Measurements from ENCODE around the gene UGT1A6. TPM values are rescaled to one million over a fixed set of nuclear protein-coding genes. Genes with fewer than 3 reads are reported as not detected.

Gene UGT1A6
- polyA plus RNA-seq, 2 of the 4 experiments (the other 2 are of a cell fraction) = 2.5 to 3.5 TPM

DNA sequence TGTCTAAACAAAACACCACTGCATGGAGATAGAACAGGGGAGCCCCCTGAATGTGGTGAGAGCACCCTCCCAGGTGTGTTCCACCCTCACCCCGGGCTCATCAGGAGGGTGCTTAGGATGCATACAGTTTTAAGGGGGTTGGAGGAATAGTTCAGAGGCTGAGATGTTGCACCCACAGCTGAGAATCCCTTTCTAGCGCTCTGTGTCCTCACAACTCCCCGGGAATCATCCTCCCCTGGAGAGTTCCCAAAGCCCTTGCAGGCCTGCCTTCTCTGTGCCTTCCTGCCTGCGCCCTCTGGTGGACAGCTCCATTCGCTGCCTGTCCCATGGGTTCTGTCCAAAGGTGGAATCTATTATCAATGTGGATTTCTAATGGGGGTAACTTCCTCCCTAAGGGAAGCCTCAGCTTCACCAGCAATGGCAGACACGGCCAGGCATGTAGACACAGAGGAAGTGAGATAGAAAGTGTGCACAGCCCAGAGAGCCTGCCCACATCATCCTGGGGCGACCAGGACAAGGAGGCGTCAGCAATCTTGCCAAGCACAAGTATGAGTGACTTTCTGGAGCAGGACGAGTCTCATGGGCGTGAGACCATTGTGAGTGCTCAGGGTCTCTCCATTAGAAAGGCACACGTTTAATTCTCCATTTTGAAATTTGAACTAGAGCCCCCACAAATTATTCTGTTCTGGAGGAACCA, 18.8 kb downstream of the UGT1A6 start:
- WGBS (ENCODE audit: missing lambda C conversion rate) = 28% methylated on average over 11 of the region's 11 CpGs
- DNase-seq (ENCODE audit: low read depth in 1 of 2, low spot score in 1 of 2) (peak; percentile 54 to 90), ATAC-seq (peak; percentile 83 to 89), FAIRE-seq (peak; percentile 65)
- H3K27ac ChIP-seq = peak overlapping the region; percentile 98 to 100
- TF ChIP-seq, protein P1, sequence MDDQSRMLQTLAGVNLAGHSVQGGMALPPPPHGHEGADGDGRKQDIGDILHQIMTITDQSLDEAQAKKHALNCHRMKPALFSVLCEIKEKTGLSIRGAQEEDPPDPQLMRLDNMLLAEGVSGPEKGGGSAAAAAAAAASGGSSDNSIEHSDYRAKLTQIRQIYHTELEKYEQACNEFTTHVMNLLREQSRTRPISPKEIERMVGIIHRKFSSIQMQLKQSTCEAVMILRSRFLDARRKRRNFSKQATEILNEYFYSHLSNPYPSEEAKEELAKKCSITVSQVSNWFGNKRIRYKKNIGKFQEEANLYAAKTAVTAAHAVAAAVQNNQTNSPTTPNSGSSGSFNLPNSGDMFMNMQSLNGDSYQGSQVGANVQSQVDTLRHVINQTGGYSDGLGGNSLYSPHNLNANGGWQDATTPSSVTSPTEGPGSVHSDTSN (IDR thresholded peaks at IDR 0.05) = no peak
- peak; percentile 75 for TF ChIP-seq HOXB5 (CRISPR knock-in tag; IDR thresholded peaks at IDR 0.05)
- TF ChIP-seq CHD2 (IDR thresholded peaks at IDR 0.05; ENCODE audit: low read length, partially characterized antibody) = no peak
- no peak for TF ChIP-seq RCOR1 (IDR thresholded peaks at IDR 0.05; ENCODE audit: low read depth, low read length)
- peak; percentile 92 to 95 for TF ChIP-seq RAD21 (conservative IDR thresholded peaks at IDR 0.05 in 1 of 2, IDR thresholded peaks at IDR 0.05 in 1 of 2)
- no peak for TF ChIP-seq MYC (IDR thresholded peaks at IDR 0.05; ENCODE audit: borderline replicate concordance, low read length)
- TF ChIP-seq, protein P2, sequence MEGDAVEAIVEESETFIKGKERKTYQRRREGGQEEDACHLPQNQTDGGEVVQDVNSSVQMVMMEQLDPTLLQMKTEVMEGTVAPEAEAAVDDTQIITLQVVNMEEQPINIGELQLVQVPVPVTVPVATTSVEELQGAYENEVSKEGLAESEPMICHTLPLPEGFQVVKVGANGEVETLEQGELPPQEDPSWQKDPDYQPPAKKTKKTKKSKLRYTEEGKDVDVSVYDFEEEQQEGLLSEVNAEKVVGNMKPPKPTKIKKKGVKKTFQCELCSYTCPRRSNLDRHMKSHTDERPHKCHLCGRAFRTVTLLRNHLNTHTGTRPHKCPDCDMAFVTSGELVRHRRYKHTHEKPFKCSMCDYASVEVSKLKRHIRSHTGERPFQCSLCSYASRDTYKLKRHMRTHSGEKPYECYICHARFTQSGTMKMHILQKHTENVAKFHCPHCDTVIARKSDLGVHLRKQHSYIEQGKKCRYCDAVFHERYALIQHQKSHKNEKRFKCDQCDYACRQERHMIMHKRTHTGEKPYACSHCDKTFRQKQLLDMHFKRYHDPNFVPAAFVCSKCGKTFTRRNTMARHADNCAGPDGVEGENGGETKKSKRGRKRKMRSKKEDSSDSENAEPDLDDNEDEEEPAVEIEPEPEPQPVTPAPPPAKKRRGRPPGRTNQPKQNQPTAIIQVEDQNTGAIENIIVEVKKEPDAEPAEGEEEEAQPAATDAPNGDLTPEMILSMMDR (IDR thresholded peaks at IDR 0.05) = peak; percentile 84
- TF ChIP-seq, protein P3, sequence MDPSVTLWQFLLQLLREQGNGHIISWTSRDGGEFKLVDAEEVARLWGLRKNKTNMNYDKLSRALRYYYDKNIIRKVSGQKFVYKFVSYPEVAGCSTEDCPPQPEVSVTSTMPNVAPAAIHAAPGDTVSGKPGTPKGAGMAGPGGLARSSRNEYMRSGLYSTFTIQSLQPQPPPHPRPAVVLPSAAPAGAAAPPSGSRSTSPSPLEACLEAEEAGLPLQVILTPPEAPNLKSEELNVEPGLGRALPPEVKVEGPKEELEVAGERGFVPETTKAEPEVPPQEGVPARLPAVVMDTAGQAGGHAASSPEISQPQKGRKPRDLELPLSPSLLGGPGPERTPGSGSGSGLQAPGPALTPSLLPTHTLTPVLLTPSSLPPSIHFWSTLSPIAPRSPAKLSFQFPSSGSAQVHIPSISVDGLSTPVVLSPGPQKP (IDR thresholded peaks at IDR 0.05; ENCODE audit: low read depth, low read length) = no peak
- TF ChIP-seq SMC3 (IDR thresholded peaks at IDR 0.05) = peak; percentile 95
- no peak for TF ChIP-seq BHLHE40 (IDR thresholded peaks at IDR 0.05; ENCODE audit: low read depth, low read length)
- no peak for TF ChIP-seq NR3C1 (IDR thresholded peaks at IDR 0.05)
- no peak for TF ChIP-seq TP53 (CRISPR knock-in tag; IDR thresholded peaks at IDR 0.05)
- TF ChIP-seq CBX2 (IDR thresholded peaks at IDR 0.05; ENCODE audit: borderline replicate concordance, low read depth) = no peak
- no peak for TF ChIP-seq HDAC2 (IDR thresholded peaks at IDR 0.05)
- peak in 1 of 2 experiments; percentile 41; a peak in 1 of 5 replicates for TF ChIP-seq JUN (IDR thresholded peaks at IDR 0.05)
- no peak for TF ChIP-seq CBX8 (IDR thresholded peaks at IDR 0.05)
- no peak for TF ChIP-seq PHF8 (IDR thresholded peaks at IDR 0.05; ENCODE audit: borderline replicate concordance, low read depth)
- no peak for TF ChIP-seq MAZ (IDR thresholded peaks at IDR 0.05; ENCODE audit: borderline replicate concordance, low read depth, low read length)
- TF ChIP-seq EHF (CRISPR knock-in tag; IDR thresholded peaks at IDR 0.05) = 0 out of 2 replicates have a peak, but pooled peaks have one; percentile 19
- peak; percentile 58 for TF ChIP-seq MAX (IDR thresholded peaks at IDR 0.05)
- H3K4me3 ChIP-seq = no peak overlapping the region
- CTCF ChIA-PET = interaction anchor here (0.5 to 2.9 kb wide), 41 partner anchors 9 to 336 kb away, joined by 3 to 16 read pairs (median 4); partner anchors contain the start of gene UGT1A3
- H3K9me3 ChIP-seq = peaks cover 14% of the 10 kb centered on the region
- POLR2A ChIA-PET = interaction anchor here (1.1 to 1.4 kb wide), 2 partner anchors 122 to 225 kb away, joined by 3 to 4 read pairs; no protein-coding TSS in a partner anchor
- peaks cover 52% of the 10 kb centered on the region for H3K4me1 ChIP-seq
- peak overlapping the region; percentile 34 for H3K4me2 ChIP-seq

- no peak for TF ChIP-seq SMC3 (IDR thresholded peaks at IDR 0.05)
- Histone ChIP-seq H3K27ac (peak within 1 kb of the TSS; percentile 98 to 100), H3K4me2 (no peak within 1 kb of the TSS), H3K4me3 (no peak within 1 kb of the TSS), H3K4me1 (peaks cover 40% of the 10 kb centered on the region), H3K9me3 (peaks cover 17% of the 10 kb centered on the region)
- ChIA-PET CTCF (interaction anchor here (1.1 to 2.9 kb wide), 16 partner anchors 14 to 291 kb away, joined by 3 to 16 read pairs (median 4); partner anchors contain the start of gene UGT1A3), POLR2A (no interaction called here)
- FAIRE-seq (no peak), DNase-seq (ENCODE audit: low read depth in 1 of 2, low spot score in 1 of 2) (no peak), ATAC-seq (no peak)
- 89% methylated on average over 14 of the region's 14 CpGs for WGBS (ENCODE audit: missing lambda C conversion rate)
These were observed 20.0 kb downstream of the UGT1A6 start, which contains the start of gene UGT1A5 for GRCh38 chr2:233712611-233713261. TSS of gene UGT1A5 (plus strand) at chr2:233712907. CDS start at chr2:233712992, 85 bp downstream.

Measured in A549 (cell line).